H1 (cell line): ENCODE data around the gene MALT1. TPM values are rescaled to one million over a fixed set of nuclear protein-coding genes. Genes with fewer than 3 reads are reported as not detected.

Experiments used
- CTCF ChIA-PET: fragments of 300-600 bp; sonication (Branson Sonifier 250); formaldehyde crosslinking; loops from one replicate; lab custom pipeline; 2021; ENCODE audit not compliant: partially characterized antibody; lab: Charles Lee
- POLR2A ChIA-PET: fragments of 300-600 bp; sonication (Branson Sonifier 250); formaldehyde crosslinking; loops from one replicate; lab custom pipeline; 2021; ENCODE audit warnings: inconsistent platforms; ENCODE audit not compliant: partially characterized antibody; lab: Charles Lee
- DNase-seq, 2 experiments: peaks; one replicate each; pipeline versions ENCODE4 v3.0.0 to v3.0.0-alpha.2; 2010 to 2022; ENCODE audit warnings: low spot score in 2 of 2, low read depth in 1 of 2, mixed read lengths in 1 of 2
- FAIRE-seq: peaks from 2 replicates; lab custom pipeline; 2011; peaks lifted over from hg19 to GRCh38; lab: Jason Lieb, UNC
- H2AFZ ChIP-seq: 2 replicates; pipeline ENCODE4 v1.8.1; 2012; ENCODE audit warnings: low read length, inconsistent platforms
- H2AK5ac ChIP-seq: 2 replicates; pipeline ENCODE4 v1.6.1; 2013; ENCODE audit warnings: low read depth, low read length
- H2BK120ac ChIP-seq: replicated peaks from 2 replicates; pipeline ENCODE3; 2013; ENCODE audit warnings: low read depth, low read length, inconsistent platforms
- H2BK12ac ChIP-seq: 2 replicates; pipeline ENCODE4 v1.6.1; 2013; ENCODE audit warnings: low read depth, low read length
- H2BK15ac ChIP-seq: 2 replicates; pipeline ENCODE4 v1.6.1; 2013; ENCODE audit warnings: low read length
- H2BK20ac ChIP-seq: 2 replicates; pipeline ENCODE4 v1.6.1; 2013; ENCODE audit warnings: low read length
- H2BK5ac ChIP-seq: 2 replicates; pipeline ENCODE4 v1.6.1; 2013; ENCODE audit warnings: low read depth, low read length
- H3K14ac ChIP-seq: 2 replicates; pipeline ENCODE4 v1.6.1; 2013; ENCODE audit warnings: inconsistent platforms; ENCODE audit not compliant: insufficient read length
- H3K18ac ChIP-seq: 2 replicates; pipeline ENCODE4 v1.6.1; 2013; ENCODE audit warnings: low read length; ENCODE audit errors: extremely low read depth
- H3K23ac ChIP-seq: 2 replicates; pipeline ENCODE4 v1.6.1; 2013; ENCODE audit warnings: inconsistent platforms; ENCODE audit not compliant: insufficient read length
- H3K23me2 ChIP-seq: 2 replicates; pipeline ENCODE4 v1.6.1; 2013; ENCODE audit warnings: low read depth, low read length
- H3K27ac ChIP-seq: 2 replicates; pipeline ENCODE4 v1.6.1; 2011; ENCODE audit warnings: low read depth, low read length, inconsistent platforms
- H3K27me3 ChIP-seq, 4 experiments: replicated peaks in 1 of 4; 1 replicate in 1 of 4; 2 replicates in 3 of 4; pipeline versions ENCODE4 v1.6.1 to v1.8.1; 2011 to 2013; ENCODE audit warnings: low read length in 3 of 4, mild to moderate bottlenecking in 3 of 4, inconsistent platforms in 2 of 4, mixed read lengths in 2 of 4, moderate library complexity in 1 of 4; ENCODE audit not compliant: control insufficient read depth in 3 of 4, insufficient read depth in 3 of 4; ENCODE audit errors: extremely low read depth in 1 of 4
- H3K36me3 ChIP-seq, 4 experiments: 2 replicates each; pipeline versions ENCODE4 v1.6.1 to v1.8.1; 2011 to 2013; ENCODE audit warnings: mild to moderate bottlenecking in 4 of 4, low read length in 3 of 4, moderate library complexity in 2 of 4, control low read depth in 1 of 4, inconsistent platforms in 1 of 4; ENCODE audit not compliant: insufficient read depth in 4 of 4, control insufficient read depth in 2 of 4
- H3K4ac ChIP-seq: replicated peaks from 2 replicates; pipeline ENCODE3; 2013; ENCODE audit warnings: low read length, low read depth, mixed read lengths, inconsistent platforms; ENCODE audit not compliant: insufficient read length
- H3K4me1 ChIP-seq, 4 experiments: replicated peaks in 1 of 4; 1 replicate in 1 of 4; 2 replicates in 3 of 4; pipeline versions ENCODE4 v1.6.1 to v1.8.1; 2011 to 2013; ENCODE audit warnings: low read length in 3 of 4, inconsistent platforms in 2 of 4, mixed read lengths in 1 of 4; ENCODE audit not compliant: insufficient read depth in 4 of 4, control insufficient read depth in 3 of 4
- H3K4me2 ChIP-seq, 2 experiments: 2 replicates each; pipeline versions ENCODE4 v1.6.1 to v1.8.1; 2011 to 2013; ENCODE audit warnings: low read depth in 2 of 2, low read length in 2 of 2, control low read depth in 1 of 2, inconsistent platforms in 1 of 2, mild to moderate bottlenecking in 1 of 2; ENCODE audit not compliant: insufficient read depth in 1 of 2
- H3K4me3 ChIP-seq, 4 experiments: fragments of 200-600, 300-600 bp in 1 of 4; sonication (generic), shearing (Covaris generic), sonication (Bioruptor Twin) in 1 of 4; 2 replicates each; pipeline versions ENCODE4 v1.5.1 to v1.8.1; 2011 to 2016; ENCODE audit warnings: low read length in 4 of 4, low read depth in 3 of 4, control low read depth in 2 of 4, inconsistent platforms in 2 of 4, mild to moderate bottlenecking in 2 of 4, mixed read lengths in 1 of 4, moderate library complexity in 1 of 4; ENCODE audit not compliant: insufficient read depth in 2 of 4; ENCODE audit errors: extremely low read depth in 1 of 4
- H3K56ac ChIP-seq: replicated peaks from 2 replicates; pipeline ENCODE3; 2013; ENCODE audit warnings: low read depth, mild to moderate bottlenecking, mixed read lengths, low read length, inconsistent platforms; ENCODE audit not compliant: insufficient read length
- H3K79me1 ChIP-seq: 2 replicates; pipeline ENCODE4 v1.6.1; 2013; ENCODE audit warnings: low read depth, low read length, control low read depth
- H3K79me2 ChIP-seq, 2 experiments: 2 replicates each; pipeline versions ENCODE4 v1.6.1 to v1.8.1; 2012 to 2013; ENCODE audit warnings: low read length in 2 of 2, mild to moderate bottlenecking in 2 of 2, inconsistent platforms in 1 of 2; ENCODE audit not compliant: insufficient read depth in 2 of 2, control insufficient read depth in 1 of 2
- H3K9ac ChIP-seq, 4 experiments: replicated peaks in 1 of 4; 1 replicate in 1 of 4; 2 replicates in 3 of 4; pipeline versions ENCODE4 v1.6.1 to v1.8.1; 2011 to 2013; ENCODE audit warnings: low read depth in 3 of 4, low read length in 3 of 4, control low read depth in 2 of 4, mild to moderate bottlenecking in 2 of 4, moderate library complexity in 2 of 4, inconsistent platforms in 1 of 4; ENCODE audit errors: extremely low read depth in 1 of 4
- H3K9me3 ChIP-seq, 2 experiments: 2 replicates each; pipeline versions ENCODE4 v1.6.1 to v1.8.1; 2012 to 2013; ENCODE audit warnings: mild to moderate bottlenecking in 2 of 2, moderate library complexity in 2 of 2, control low read depth in 1 of 2, inconsistent platforms in 1 of 2, low read depth in 1 of 2, low read length in 1 of 2, mixed read lengths in 1 of 2; ENCODE audit not compliant: insufficient read depth in 2 of 2
- H4K20me1 ChIP-seq, 2 experiments: replicated peaks in 1 of 2; 2 replicates each; pipeline versions ENCODE3 to v1.8.1; 2011 to 2013; ENCODE audit warnings: inconsistent platforms in 2 of 2, low read length in 2 of 2, mild to moderate bottlenecking in 1 of 2; ENCODE audit not compliant: insufficient read depth in 2 of 2, control insufficient read depth in 1 of 2
- H4K5ac ChIP-seq: 2 replicates; pipeline ENCODE4 v1.6.1; 2013; ENCODE audit warnings: low read length, low read depth, mixed read lengths, inconsistent platforms; ENCODE audit not compliant: insufficient read length
- H4K8ac ChIP-seq: 2 replicates; pipeline ENCODE4 v1.8.0; 2013; ENCODE audit warnings: mild to moderate bottlenecking, moderate library complexity, low read length, inconsistent platforms; ENCODE audit not compliant: insufficient read depth; ENCODE audit errors: extremely low read depth
- H4K91ac ChIP-seq: replicated peaks from 2 replicates; pipeline ENCODE3; 2013; ENCODE audit warnings: low read length, mixed read lengths, inconsistent platforms; ENCODE audit not compliant: insufficient read length
- CBX8 ChIP-seq: fragments of 300-800, 300-1000 bp; sonication (generic); IDR thresholded peaks from 2 replicates; pipeline ENCODE4 v1.7.1; 2016; ENCODE audit warnings: low read depth, low read length, borderline replicate concordance
- CHD2 ChIP-seq: IDR thresholded peaks from 2 replicates; pipeline ENCODE4 v1.6.1; 2012; ENCODE audit warnings: low read length, improper control_type of control experiment
- EP300 ChIP-seq, 2 experiments: IDR thresholded peaks; 1 replicate in 1 of 2; 2 replicates in 1 of 2; pipeline ENCODE4 v1.6.1; 2011 to 2012; ENCODE audit warnings: low read depth in 2 of 2, low read length in 2 of 2, mild to moderate bottlenecking in 2 of 2, borderline replicate concordance in 1 of 2, inconsistent platforms in 1 of 2, moderate library complexity in 1 of 2
- GABPA ChIP-seq: IDR thresholded peaks from 2 replicates; pipeline ENCODE4 v1.6.1; 2011; ENCODE audit warnings: mild to moderate bottlenecking, low read length, moderate library complexity, borderline replicate concordance; ENCODE audit not compliant: insufficient read depth
- GTF2F1 ChIP-seq: IDR thresholded peaks from 2 replicates; pipeline ENCODE4 v1.6.1; 2012; ENCODE audit warnings: low read depth, low read length, improper control_type of control experiment, borderline replicate concordance
- HDAC2 ChIP-seq, 2 experiments: fragments of 300-600 bp in 1 of 2; sonication (generic) in 1 of 2; IDR thresholded peaks; 2 replicates each; pipeline ENCODE4 v1.6.1; 2011 to 2012; ENCODE audit warnings: low read depth in 2 of 2, low read length in 2 of 2, mild to moderate bottlenecking in 2 of 2, moderate library complexity in 2 of 2, borderline replicate concordance in 1 of 2, inconsistent platforms in 1 of 2
- JUN ChIP-seq: IDR thresholded peaks from 2 replicates; pipeline ENCODE4 v1.6.1; 2011; ENCODE audit warnings: low read depth, mild to moderate bottlenecking, improper control_type of control experiment, low read length
- KDM1A ChIP-seq: fragments of 200-600, 300-600 bp; sonication (generic); IDR thresholded peaks from 2 replicates; pipeline ENCODE4 v1.7.1; 2016; ENCODE audit warnings: mild to moderate bottlenecking, low read length, borderline replicate concordance
- PHF8 ChIP-seq: fragments of 200-600 bp; sonication (generic); conservative IDR thresholded peaks from 2 replicates; pipeline ENCODE4 v1.7.1; 2012; ENCODE audit warnings: low read depth, mild to moderate bottlenecking, inconsistent platforms, low read length, moderate library complexity
- TEAD4 ChIP-seq: IDR thresholded peaks from 2 replicates; pipeline ENCODE4 v1.6.1; 2012; ENCODE audit warnings: low read depth, low read length, inconsistent platforms, mixed read lengths
- ZNF274 ChIP-seq: IDR thresholded peaks from 2 replicates; pipeline ENCODE4 v1.7.0; 2012; ENCODE audit warnings: low read length, borderline replicate concordance; ENCODE audit errors: extremely low read depth
- polyA plus RNA-seq, 7 experiments: library from polyadenylated mRNA; depleted of rRNA in 3 of 7; stranded (reverse) in 5 of 7; unstranded in 2 of 7; fragments of >200 nt in 5 of 7; fragments of 200-250 nt in 2 of 7; gene quantifications; 1 replicate in 5 of 7; 2 replicates in 1 of 7; 4 replicates in 1 of 7; pipeline versions ENCODE4 v1.2.1 to v1.2.3, GENCODE V29; 2011 to 2013; ENCODE audit warnings: missing spikeins in 2 of 7, mixed read lengths in 2 of 7
- total RNA-seq: library from RNA; stranded (reverse); fragmentation: NEBNext Ultra II Directional; extraction: Animal tissue kit (Norgen Biotek cat#: 25700); gene quantifications from 2 replicates; pipeline ENCODE4 v1.2.1, GENCODE V29; 2021
- TF ChIP-seq, protein P1 (sequence below): IDR thresholded peaks from 2 replicates; pipeline ENCODE4 v1.6.1; 2012; ENCODE audit warnings: inconsistent platforms
- TF ChIP-seq, protein P2 (sequence below): IDR thresholded peaks from 2 replicates; pipeline ENCODE4 v1.6.1; 2011; ENCODE audit warnings: low read length, improper control_type of control experiment

MALT1 gene
- total and polyA plus RNA-seq, 2 of the 8 experiments (the other 6 are each of a cell fraction or from before 2014, with no cell fraction given) = 10.7 to 25.9 TPM

DNA sequence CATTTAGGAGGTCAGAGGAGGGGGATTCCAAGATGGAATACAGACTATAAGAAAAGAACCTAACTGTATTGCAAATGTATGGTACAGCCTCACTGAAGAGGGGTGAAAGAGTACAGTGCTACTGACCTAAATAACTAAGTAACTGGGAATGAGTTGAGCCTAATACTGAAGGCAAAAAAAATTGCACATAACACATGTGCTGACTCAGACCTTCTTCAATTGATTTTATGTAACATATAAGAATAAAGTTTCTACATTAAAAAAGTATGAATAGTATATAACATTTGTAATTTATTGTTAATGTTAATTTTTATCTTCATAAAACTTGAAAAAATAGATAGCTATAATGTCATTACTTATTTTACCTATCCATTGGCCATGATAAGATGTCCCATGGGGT, 41.7 kb downstream of the MALT1 start:
- Histone ChIP-seq H4K8ac (no peak overlapping the region), H2AK5ac (no peak overlapping the region), H2BK12ac (no peak overlapping the region), H4K5ac (no peak overlapping the region), H3K27me3 (no peaks in the 10 kb centered on the region), H3K79me2 (no peaks in the 10 kb centered on the region), H3K27ac (no peak overlapping the region), H3K23me2 (no peaks in the 10 kb centered on the region), H3K36me3 (peaks cover 0 to 12% (median under 1%) of the 10 kb centered on the region in 4 experiments; a peak in 3 of 8 replicates), H3K79me1 (no peaks in the 10 kb centered on the region), H3K56ac (no peak overlapping the region), H3K9me3 (no peaks in the 10 kb centered on the region)
- POLR2A ChIA-PET = no interaction called here
- no peak for TF ChIP-seq EP300 (IDR thresholded peaks at IDR 0.05; ENCODE audit: borderline replicate concordance in 1 of 2, low read depth in 2 of 2, low read length in 2 of 2)
- TF ChIP-seq, protein P1, sequence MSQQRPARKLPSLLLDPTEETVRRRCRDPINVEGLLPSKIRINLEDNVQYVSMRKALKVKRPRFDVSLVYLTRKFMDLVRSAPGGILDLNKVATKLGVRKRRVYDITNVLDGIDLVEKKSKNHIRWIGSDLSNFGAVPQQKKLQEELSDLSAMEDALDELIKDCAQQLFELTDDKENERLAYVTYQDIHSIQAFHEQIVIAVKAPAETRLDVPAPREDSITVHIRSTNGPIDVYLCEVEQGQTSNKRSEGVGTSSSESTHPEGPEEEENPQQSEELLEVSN = no peak
- no peak for TF ChIP-seq PHF8
- no peak for TF ChIP-seq HDAC2 (IDR thresholded peaks at IDR 0.05; ENCODE audit: borderline replicate concordance in 1 of 2, low read depth in 2 of 2, low read length in 2 of 2)
- TF ChIP-seq CHD2 = no peak
- TF ChIP-seq TEAD4 = no peak
- no peak for TF ChIP-seq KDM1A
- no peak for TF ChIP-seq JUN
- TF ChIP-seq ZNF274 = no peak
- no peak for TF ChIP-seq GABPA
- TF ChIP-seq GTF2F1 = no peak
- no peak for TF ChIP-seq CBX8
- TF ChIP-seq, protein P2, sequence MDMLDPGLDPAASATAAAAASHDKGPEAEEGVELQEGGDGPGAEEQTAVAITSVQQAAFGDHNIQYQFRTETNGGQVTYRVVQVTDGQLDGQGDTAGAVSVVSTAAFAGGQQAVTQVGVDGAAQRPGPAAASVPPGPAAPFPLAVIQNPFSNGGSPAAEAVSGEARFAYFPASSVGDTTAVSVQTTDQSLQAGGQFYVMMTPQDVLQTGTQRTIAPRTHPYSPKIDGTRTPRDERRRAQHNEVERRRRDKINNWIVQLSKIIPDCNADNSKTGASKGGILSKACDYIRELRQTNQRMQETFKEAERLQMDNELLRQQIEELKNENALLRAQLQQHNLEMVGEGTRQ = no peak
- TF ChIP-seq, all 59 proteins: peak for 0
- Histone ChIP-seq H3K9ac (no peak overlapping the region), H2BK20ac (no peak overlapping the region), H3K14ac (no peak overlapping the region), H2AFZ (no peak overlapping the region), H2BK15ac (no peak overlapping the region), H3K4ac (no peak overlapping the region), H3K18ac (no peak overlapping the region), H3K4me1 (no peaks in the 10 kb centered on the region), H3K4me3 (no peak overlapping the region), H4K91ac (no peak overlapping the region), H2BK5ac (no peak overlapping the region), H3K4me2 (no peak overlapping the region), H3K23ac (no peak overlapping the region), H2BK120ac (no peak overlapping the region), H4K20me1 (peaks cover 0 to under 1% of the 10 kb centered on the region in 2 experiments)
- FAIRE-seq (no peak), DNase-seq (no peak)
- CTCF ChIA-PET = interaction anchor here (1.0 kb wide), 1 partner anchor 41 kb away, joined by 3 read pairs; no protein-coding TSS in a partner anchor
